GM21447 (cell line): ENCODE measurements around the gene FGFR1OP2.
"Not testable (repeated sequence)": the region's sequence is repeated elsewhere in the genome, so short reads cannot be mapped to it uniquely, and the experiment has no call there.

Experiments
- ATAC-seq: cut with Tn5 transposase; IDR thresholded peaks from one replicate; pipeline ENCODE4 v1.9.1; 2021; ENCODE audit not compliant: unreplicated experiment

The FGFR1OP2 gene

GRCh38 chr12:26937863-26938700 is at the start of gene FGFR1OP2, which contains the start of gene INTS13:
FGFR1OP2 (plus strand) TSS chr12:26938470; CDS start chr12:26954159, 15,689 bp downstream.
INTS13 (minus strand) TSS chr12:26937981; CDS start chr12:26936803, 1,178 bp downstream.
- peak; percentile 80 for ATAC-seq

GRCh38 chr12:26890784-26891183 is 47.5 kb upstream of the FGFR1OP2 start:
- ATAC-seq = no peak

GRCh38 chr12:26891704-26892103 is 46.6 kb upstream of the FGFR1OP2 start:
- no peak for ATAC-seq

- no peak for ATAC-seq
Observed at GRCh38 chr12:26895672-26896071, 42.6 kb upstream of the FGFR1OP2 start.

GRCh38 chr12:26896913-26897312 is 41.4 kb upstream of the FGFR1OP2 start:
- ATAC-seq = no peak

GRCh38 chr12:26903396-26903795 is 34.9 kb upstream of the FGFR1OP2 start:
- ATAC-seq = not testable (repeated sequence)

- ATAC-seq = no peak
Observed at GRCh38 chr12:26906024-26906423, 32.2 kb upstream of the FGFR1OP2 start.

- no peak for ATAC-seq
Observed at GRCh38 chr12:26906704-26907103, 31.6 kb upstream of the FGFR1OP2 start.

- ATAC-seq = no peak
Observed at GRCh38 chr12:26918321-26919215, 19.7 kb upstream of the FGFR1OP2 start.

- no peak for ATAC-seq
Observed at GRCh38 chr12:26919216-26919555, 19.1 kb upstream of the FGFR1OP2 start.

- no peak for ATAC-seq
Observed at GRCh38 chr12:26921886-26922285, 16.4 kb upstream of the FGFR1OP2 start.

GRCh38 chr12:26928661-26929060 is 9.6 kb upstream of the FGFR1OP2 start:
- ATAC-seq = no peak

GRCh38 chr12:26929590-26929989 is 8.7 kb upstream of the FGFR1OP2 start:
- ATAC-seq = no peak

- ATAC-seq = no peak
Observed at GRCh38 chr12:26935636-26936378, 2.5 kb upstream of the FGFR1OP2 start.

- ATAC-seq = no peak
Observed at GRCh38 chr12:26936559-26937442, 1.5 kb upstream of the FGFR1OP2 start.

- ATAC-seq = no peak
Observed at GRCh38 chr12:26937443-26937862, 817 bp upstream of the FGFR1OP2 start.

- ATAC-seq = peak; percentile 14
Observed at GRCh38 chr12:26938701-26939062, 412 bp downstream of the FGFR1OP2 start.

- ATAC-seq = peak; percentile 23
Observed at GRCh38 chr12:26939192-26939832, 1.0 kb downstream of the FGFR1OP2 start.

- no peak for ATAC-seq
Observed at GRCh38 chr12:26939953-26940352, 1.7 kb downstream of the FGFR1OP2 start.
